SIG-M5 treated with dmso at 0.1 percent for 504 hours (cell line): ENCODE results near the gene GGNBP2.

Source experiments
- DNase-seq: peaks from one replicate; lab custom pipeline; 2025; ENCODE audit not compliant: unreplicated experiment; lab: John Stamatoyannopoulos, UW

The GGNBP2 gene

GRCh38 chr17:36512641-36513040 is 32.1 kb upstream of the GGNBP2 start:
- DNase-seq: no peak

GRCh38 chr17:36514856-36515255 is 29.9 kb upstream of the GGNBP2 start:
- DNase-seq: no peak

GRCh38 chr17:36515837-36516236 is 28.9 kb upstream of the GGNBP2 start:
- DNase-seq: no peak

- DNase-seq: no peak
Observed at GRCh38 chr17:36523113-36523512, 21.6 kb upstream of the GGNBP2 start.

DNA sequence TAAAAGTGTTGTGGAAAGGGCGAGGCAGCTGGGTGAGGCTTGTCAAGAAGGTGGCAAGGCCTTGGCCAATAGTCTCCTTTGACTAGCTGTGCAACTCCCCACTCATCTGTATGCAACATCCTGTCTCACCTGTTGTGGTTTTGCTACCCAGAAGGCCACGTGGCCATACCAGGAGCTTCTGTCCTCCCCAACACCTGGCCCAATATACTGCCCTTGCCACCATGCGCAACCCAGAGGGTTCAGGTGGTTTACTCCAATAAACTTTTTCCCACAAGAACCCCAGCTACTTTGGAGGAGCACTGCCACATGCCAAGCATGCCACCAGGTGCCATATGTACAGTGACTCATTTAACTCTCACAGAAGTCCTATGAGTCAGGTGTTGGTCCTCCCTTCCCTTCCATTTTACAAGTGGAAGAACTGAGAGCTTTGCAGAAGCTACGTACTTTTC is 20.3 kb upstream of the GGNBP2 start:
- no peak for DNase-seq

DNA sequence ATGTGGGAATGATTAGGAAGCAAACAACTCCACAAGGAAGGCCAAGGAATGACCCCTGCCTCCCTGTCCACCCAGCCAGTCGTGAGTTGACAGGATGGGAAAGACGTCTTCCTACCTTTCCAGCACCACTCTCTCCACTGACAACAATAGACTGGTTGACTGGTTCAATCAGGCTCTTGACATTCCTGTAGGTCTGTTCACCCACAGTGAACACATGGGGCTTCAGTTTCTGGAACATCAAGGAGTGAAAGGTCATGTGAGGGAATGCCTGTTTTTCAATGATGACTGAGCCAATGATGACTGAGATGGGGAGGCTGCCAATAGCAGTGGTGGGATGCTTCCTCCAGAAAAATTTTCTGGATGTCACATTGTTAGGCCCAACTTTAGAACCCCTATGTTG is 19.6 kb upstream of the GGNBP2 start:
- DNase-seq: no peak

GRCh38 chr17:36525888-36526287 is 18.8 kb upstream of the GGNBP2 start:
- no peak for DNase-seq

GRCh38 chr17:36527621-36528250 is 17.0 kb upstream of the GGNBP2 start:
- DNase-seq: no peak

DNA sequence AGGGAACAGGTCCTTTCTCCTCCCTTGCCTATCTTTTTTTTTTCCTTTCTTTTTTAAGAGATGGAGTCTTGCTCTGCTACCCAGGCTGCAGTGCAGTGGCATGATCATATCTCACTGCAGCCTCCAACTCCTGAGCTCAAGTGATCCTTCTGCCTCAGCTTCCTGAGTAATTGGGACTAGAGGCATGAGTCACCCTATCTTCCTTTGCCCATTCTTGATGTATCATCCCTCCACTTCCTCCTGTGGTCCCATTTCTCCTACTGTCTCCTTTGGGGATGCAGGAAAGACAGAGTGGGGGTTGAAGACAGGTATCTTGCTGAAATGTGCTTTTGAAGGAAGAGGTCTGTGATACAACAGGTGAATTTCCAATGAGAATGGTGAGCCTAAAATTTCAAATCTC is 15.6 kb upstream of the GGNBP2 start:
- DNase-seq: no peak

DNA sequence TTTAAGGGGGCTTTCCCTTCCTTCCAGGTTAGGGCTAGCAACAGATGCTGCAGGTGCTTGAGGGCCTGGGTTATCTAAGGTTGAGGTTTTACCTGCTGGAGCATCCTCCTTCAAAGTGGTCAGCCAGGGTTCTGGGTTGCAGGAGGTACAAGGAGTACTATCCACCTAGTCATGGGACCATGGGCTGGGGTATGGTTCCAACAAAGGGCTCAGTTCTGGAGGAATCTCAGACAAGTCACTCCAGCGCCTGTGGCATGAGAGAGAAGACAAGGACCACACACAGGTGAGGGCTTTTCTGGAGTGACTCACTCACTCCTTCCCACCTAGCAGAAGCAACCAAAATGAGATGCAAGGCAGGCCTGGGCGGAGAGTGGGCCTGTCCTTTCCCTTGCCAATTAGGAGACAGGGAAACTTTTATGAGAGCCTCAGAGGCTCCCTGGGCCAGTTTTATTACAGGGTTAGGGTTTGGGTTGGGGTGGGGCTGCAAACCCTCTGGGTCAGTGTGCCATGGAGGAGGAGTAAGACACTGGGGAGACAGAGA is 12.2 kb upstream of the GGNBP2 start:
- DNase-seq: no peak

GRCh38 chr17:36533935-36534839 is 10.5 kb upstream of the GGNBP2 start:
- DNase-seq: peak; percentile 58

- peak; percentile 87 for DNase-seq
Observed at GRCh38 chr17:36534840-36535668, 9.7 kb upstream of the GGNBP2 start, which contains the start of the genes MYO19 and PIGW. Gene MYO19 (minus strand): TSS chr17:36534868. CDS start chr17:36532538, 2,330 bp downstream. Gene PIGW (plus strand): TSS chr17:36534987. CDS start chr17:36537102, 2,115 bp downstream.

DNA sequence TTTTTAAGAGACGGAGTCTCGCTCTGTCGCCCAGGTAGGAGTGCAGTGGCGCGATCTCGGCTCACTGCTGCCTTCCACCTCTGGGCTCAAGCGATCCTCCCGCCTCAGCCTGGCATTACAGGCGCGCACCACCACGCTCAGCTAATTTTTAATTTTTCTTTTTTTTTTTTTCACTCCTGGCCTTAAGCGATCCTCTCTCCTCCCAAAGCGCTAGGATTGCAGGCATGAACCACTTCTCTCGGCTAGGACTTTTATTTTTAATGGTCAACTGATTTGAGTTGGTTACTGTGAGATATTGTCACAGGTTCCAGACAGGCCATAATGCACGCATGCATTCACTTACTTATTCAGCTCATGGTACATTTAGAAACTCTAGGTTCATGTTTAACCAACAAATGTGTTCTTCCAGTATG is 9.0 kb upstream of the GGNBP2 start:
- DNase-seq: no peak

- DNase-seq: no peak
Observed at GRCh38 chr17:36540696-36541095, 4.0 kb upstream of the GGNBP2 start.

GRCh38 chr17:36542755-36543154 is 2.0 kb upstream of the GGNBP2 start:
- DNase-seq: no peak

DNA sequence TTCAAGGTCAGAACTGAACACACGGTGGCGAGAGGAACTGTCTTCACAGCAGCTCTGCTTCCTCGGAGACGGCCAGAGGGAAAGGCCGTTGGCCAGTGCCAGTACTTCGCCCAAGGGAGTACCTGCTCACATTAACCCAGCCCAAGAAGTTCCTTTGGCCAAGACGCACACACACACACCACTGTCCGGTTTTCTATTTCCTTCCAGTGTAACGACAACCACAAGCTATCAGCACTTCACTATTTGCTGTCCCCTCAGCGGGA is 744 bp upstream of the GGNBP2 start:
- DNase-seq: peak; percentile 65

DNA sequence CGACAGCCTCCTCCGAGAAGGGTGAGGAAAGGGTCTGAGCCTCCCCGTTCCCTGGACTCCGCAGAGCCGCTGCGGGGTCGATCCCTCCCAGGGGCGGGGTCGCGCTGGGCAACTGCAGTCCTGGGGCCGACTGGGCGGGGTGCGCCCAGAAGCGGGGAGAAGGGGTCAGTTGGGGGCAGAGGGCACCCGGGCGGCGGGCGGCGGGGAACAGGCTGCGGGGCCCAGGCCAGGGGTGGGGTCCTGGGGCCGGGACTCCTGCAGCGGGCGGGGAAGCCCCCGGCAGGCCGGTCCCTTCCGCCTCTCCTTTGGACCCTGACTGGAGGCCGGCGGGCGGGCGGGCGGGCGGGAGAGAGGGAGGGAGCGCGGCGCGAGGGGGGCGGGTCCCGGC is 352 bp downstream of the GGNBP2 start:
- DNase-seq: no peak

- peak; percentile 91 for DNase-seq
Observed at GRCh38 chr17:36545465-36546417, 1.0 kb downstream of the GGNBP2 start.

GRCh38 chr17:36546418-36547093 is 1.8 kb downstream of the GGNBP2 start:
- peak; percentile 21 for DNase-seq

DNA sequence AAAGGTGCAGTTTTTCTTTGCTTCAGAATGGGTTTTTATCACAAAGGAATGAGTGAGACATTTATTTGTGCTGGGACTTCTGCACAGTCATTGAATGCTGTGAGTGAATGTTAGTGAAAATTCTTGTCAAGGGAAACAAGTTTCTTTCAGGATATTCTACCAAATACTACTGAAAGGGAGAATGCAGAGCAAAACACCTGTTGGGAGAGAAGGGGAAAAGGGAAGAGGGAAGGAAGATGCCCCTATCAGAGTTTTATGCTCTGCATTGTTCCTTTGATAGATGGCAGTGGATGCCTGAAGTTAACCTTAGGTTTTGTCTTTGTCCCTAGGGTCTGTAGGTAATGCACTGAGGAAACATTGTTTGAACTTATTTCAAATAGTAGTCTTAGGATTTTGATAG is 3.1 kb downstream of the GGNBP2 start:
- DNase-seq: no peak
